CD4-positive, alpha-beta T cell treated with Interleukin-15 for 4 hours (primary cell): ENCODE data around the gene NDUFS7.

ENCODE experiments used
- DNase-seq: peaks from one replicate; pipeline ENCODE4 v3.0.0-alpha.2; 2020; ENCODE audit warnings: low spot score

Gene NDUFS7

GRCh38 chr19:1432507-1432887 lies 48.8 kb downstream of the NDUFS7 start:
- DNase-seq, result no peak

GRCh38 chr19:1433119-1434039 lies 49.7 kb downstream of the NDUFS7 start:
- DNase-seq, result no peak

GRCh38 chr19:1434040-1434366 lies 50.3 kb downstream of the NDUFS7 start:
- no peak for DNase-seq

- no peak for DNase-seq
Measured at GRCh38 chr19:1434577-1435060, 50.9 kb downstream of the NDUFS7 start.

GRCh38 chr19:1435378-1435989 lies 51.8 kb downstream of the NDUFS7 start:
- no peak for DNase-seq

- no peak for DNase-seq
Measured at GRCh38 chr19:1437609-1438008, 53.9 kb downstream of the NDUFS7 start.

- peak; percentile 96 for DNase-seq
Measured at GRCh38 chr19:1438035-1438932, 54.6 kb downstream of the NDUFS7 start, which contains the start of gene RPS15. TSS of gene RPS15 (plus strand) at chr19:1438396. CDS start at chr19:1438426, 30 bp downstream.

- no peak for DNase-seq
Measured at GRCh38 chr19:1438933-1439354, 55.2 kb downstream of the NDUFS7 start.

- peak; percentile 9 for DNase-seq
Measured at GRCh38 chr19:1439525-1440417, 56.1 kb downstream of the NDUFS7 start.

GRCh38 chr19:1440418-1440801 lies 56.7 kb downstream of the NDUFS7 start:
- no peak for DNase-seq

GRCh38 chr19:1441022-1441426 lies 57.3 kb downstream of the NDUFS7 start:
- DNase-seq, result no peak

GRCh38 chr19:1441677-1442438 lies 58.2 kb downstream of the NDUFS7 start:
- DNase-seq, result no peak
